ENCODE results near the gene PIK3R2. TPM values are rescaled to one million over a fixed set of nuclear protein-coding genes. Genes with fewer than 3 reads are reported as not detected.

Gene PIK3R2
- total RNA-seq, 1 experiment from 2014 or later: 42.8 TPM

- no CpG with 5 or more reads among the region's 16 CpGs for WGBS (ENCODE audit: extremely low coverage, insufficient read length, low lambda C conversion rate)
These were observed 8.6 kb upstream of the PIK3R2 start for GRCh38 chr19:18144361-18144760.

More at GRCh38 chr19:18144361-18144760, 8.6 kb upstream of the PIK3R2 start:
- no peak overlapping the region for H2AK5ac ChIP-seq (ENCODE audit: insufficient read length, low read length)
- H3K27me3 Mint-ChIP-seq (ENCODE audit: low read depth): no peaks in the 10 kb centered on the region
- H2BK120ac ChIP-seq (ENCODE audit: low read depth, low read length, poor library complexity, severe bottlenecking): no peak overlapping the region
- no peak overlapping the region for H3T11ph ChIP-seq (ENCODE audit: low read length)
- H3K23ac ChIP-seq (ENCODE audit: insufficient read length, low read depth, low read length): no peak overlapping the region
- no peak overlapping the region for H2BK15ac ChIP-seq (ENCODE audit: low read depth, low read length)
- no peak overlapping the region for H3K18ac ChIP-seq (ENCODE audit: insufficient read length, low read depth, low read length)
- peaks cover 0 to 3% of the 10 kb centered on the region in 2 experiments; a peak in 1 of 4 replicates for H3K4me1 Mint-ChIP-seq
- H3K27ac Mint-ChIP-seq: no peak overlapping the region; a peak in 1 of 7 replicates
- H3K9me3 ChIP-seq (ENCODE audit: control insufficient read depth, low read depth, low read length): no peaks in the 10 kb centered on the region
- no peaks in the 10 kb centered on the region for H3K79me2 ChIP-seq (ENCODE audit: insufficient read depth, low read length)
- peaks cover 25 to 55% (median 51%) of the 10 kb centered on the region in 3 experiments for H3K36me3 Mint-ChIP-seq (ENCODE audit: insufficient read depth in 1 of 3, low read depth in 3 of 3)
- no peaks in the 10 kb centered on the region for H3K79me1 ChIP-seq (ENCODE audit: insufficient read depth, low read depth, low read length, poor library complexity, severe bottlenecking)
- H4K91ac ChIP-seq (ENCODE audit: insufficient read length, low read depth, low read length): no peak overlapping the region
- H3K27me3 ChIP-seq (ENCODE audit: insufficient read depth, low read length): no peaks in the 10 kb centered on the region
- no peak overlapping the region for H4K5ac ChIP-seq (ENCODE audit: insufficient read length, low read depth, low read length)
- no peak overlapping the region for H3K4me2 ChIP-seq (ENCODE audit: insufficient read depth, insufficient read length, low read length)
- H3K4me3 Mint-ChIP-seq: no peak overlapping the region
- no peaks in the 10 kb centered on the region for H3K4me1 ChIP-seq (ENCODE audit: insufficient read depth, low read length)
- H4K8ac ChIP-seq (replicated peaks; ENCODE audit: insufficient read length, low read depth, low read length): no peak overlapping the region
- no peak for TF ChIP-seq CTCF (conservative IDR thresholded peaks at IDR 0.05)
- no peak overlapping the region for H3K9ac ChIP-seq (ENCODE audit: extremely low read depth, insufficient read length, low read length)
- H3K23me2 ChIP-seq (ENCODE audit: insufficient read length, low read depth, low read length, poor library complexity, severe bottlenecking): no peaks in the 10 kb centered on the region
- H2AFZ ChIP-seq (ENCODE audit: low read length): no peak overlapping the region
- no peak overlapping the region for H3K14ac ChIP-seq (ENCODE audit: insufficient read depth, low read length)
- H4K20me1 ChIP-seq (ENCODE audit: control insufficient read depth, insufficient read depth, insufficient read length): no peaks in the 10 kb centered on the region
- H2BK12ac ChIP-seq (ENCODE audit: insufficient read length, low read depth, low read length): no peak overlapping the region
- no peak overlapping the region for H3K56ac ChIP-seq (ENCODE audit: insufficient read length, low read depth, low read length)
- H3K27ac ChIP-seq (ENCODE audit: insufficient read length, low read depth, low read length): no peak overlapping the region
- H3K9me3 Mint-ChIP-seq: peaks cover 0 to 4% of the 10 kb centered on the region in 2 experiments; a peak in 1 of 5 replicates
- DNase-seq: no peak
- no peak overlapping the region for H2BK20ac ChIP-seq (ENCODE audit: low read depth, low read length, poor library complexity, severe bottlenecking)
- no peak overlapping the region for H2BK5ac ChIP-seq (ENCODE audit: insufficient read length, low read length)
- H3K4ac ChIP-seq (ENCODE audit: low read depth, low read length): no peak overlapping the region

All from H9 (cell line).